Ovary (tissue), 3 donors: ENCODE results near the gene CRTC3.

Experiments used
- CTCF ChIP-seq, 3 donors: fragments of 450-650 bp in 2 of 3; fragments of 200-600 bp in 1 of 3; IDR thresholded peaks; one replicate each; pipeline versions ENCODE4 v1.5.1 to v1.8.0; 2016 to 2022; ENCODE audit warnings: antibody characterized with exemption in 3 of 3, mild to moderate bottlenecking in 1 of 3
- EP300 ChIP-seq: sonication (generic); formaldehyde crosslinking; IDR thresholded peaks from one replicate; pipeline ENCODE4 v1.6.1; 2017; ENCODE audit warnings: antibody characterized with exemption
- POLR2A ChIP-seq: fragments of 450-650 bp; IDR thresholded peaks from one replicate; pipeline ENCODE4 v1.6.1; 2017; ENCODE audit warnings: antibody characterized with exemption, mild to moderate bottlenecking, moderate library complexity
- donor health status: DM: no; HTN: no; CAD: no.

GRCh38 chr15:90603893-90604292 lies 74.2 kb downstream of the CRTC3 start:
- TF ChIP-seq CTCF (IDR thresholded peaks at IDR 0.05), result no peak
- no peak for TF ChIP-seq POLR2A
- no peak for TF ChIP-seq EP300
